Raji (cell line): Measurements from ENCODE around the gene HLA-DQB2.

Source experiments
- POLR2A ChIP-seq: IDR thresholded peaks from 2 replicates; pipeline ENCODE4 v1.6.1; 2011; ENCODE audit warnings: low read depth, low read length, control low read depth; ENCODE audit not compliant: insufficient read depth

The HLA-DQB2 gene

DNA sequence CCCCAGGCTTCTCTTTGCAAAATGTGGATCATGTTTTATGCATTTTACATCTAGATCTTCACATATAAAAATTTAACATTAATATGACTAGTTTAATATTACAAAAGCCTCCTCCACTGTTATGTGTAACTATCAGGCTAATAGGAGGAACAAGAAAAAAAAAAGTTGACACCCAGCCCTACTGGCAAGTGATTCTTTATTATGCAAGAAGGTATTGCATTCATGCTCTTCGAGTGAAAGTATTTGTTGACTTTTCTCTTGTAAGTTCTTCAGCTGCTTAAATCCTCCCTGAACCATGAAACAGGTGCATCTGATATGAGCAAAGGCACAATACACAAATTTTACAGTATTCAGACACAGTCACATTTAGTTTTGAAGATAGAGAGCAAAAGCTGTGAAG, 716 bp upstream of the HLA-DQB2 start:
- no peak for TF ChIP-seq POLR2A

DNA sequence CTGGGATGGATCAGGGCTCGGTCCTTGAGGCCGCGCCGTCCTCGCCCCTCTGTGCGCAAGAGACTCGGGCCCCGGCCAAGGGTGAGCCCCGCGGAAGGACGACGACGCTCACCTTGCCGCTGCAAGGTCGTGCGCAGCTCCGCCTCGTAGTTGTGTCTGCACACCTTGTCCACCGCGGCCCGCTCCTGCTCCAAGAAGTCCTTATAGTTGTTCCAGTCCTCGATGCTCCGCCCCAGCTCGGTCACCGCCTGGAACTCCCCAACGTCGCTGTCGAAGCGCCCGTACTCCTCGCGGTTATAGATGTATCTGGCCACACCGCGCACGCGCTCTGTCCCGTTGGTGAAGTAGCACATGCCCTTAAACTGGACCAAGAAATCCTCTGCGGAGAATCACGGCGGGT, 1.8 kb downstream of the HLA-DQB2 start:
- TF ChIP-seq POLR2A, result no peak

DNA sequence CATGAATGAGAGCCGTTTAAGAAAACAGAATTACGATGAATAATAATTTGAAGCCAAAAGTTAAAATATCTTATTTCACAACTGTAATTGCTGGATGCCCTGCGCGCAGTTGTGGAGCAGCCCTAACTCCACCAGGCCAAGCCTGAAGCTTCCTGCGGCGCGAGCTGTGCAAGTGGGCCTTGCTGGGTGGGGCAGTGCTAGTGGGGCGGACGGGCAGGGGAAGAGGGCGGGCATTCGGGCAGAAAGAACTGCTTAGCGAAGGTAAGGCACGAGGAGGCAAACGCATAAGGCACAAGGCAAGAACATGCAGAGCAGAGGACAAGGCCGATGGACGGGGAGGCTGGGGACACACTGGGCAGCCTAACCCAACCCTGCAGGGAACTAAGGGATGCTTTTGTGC, 2.3 kb downstream of the HLA-DQB2 start:
- no peak for TF ChIP-seq POLR2A

DNA sequence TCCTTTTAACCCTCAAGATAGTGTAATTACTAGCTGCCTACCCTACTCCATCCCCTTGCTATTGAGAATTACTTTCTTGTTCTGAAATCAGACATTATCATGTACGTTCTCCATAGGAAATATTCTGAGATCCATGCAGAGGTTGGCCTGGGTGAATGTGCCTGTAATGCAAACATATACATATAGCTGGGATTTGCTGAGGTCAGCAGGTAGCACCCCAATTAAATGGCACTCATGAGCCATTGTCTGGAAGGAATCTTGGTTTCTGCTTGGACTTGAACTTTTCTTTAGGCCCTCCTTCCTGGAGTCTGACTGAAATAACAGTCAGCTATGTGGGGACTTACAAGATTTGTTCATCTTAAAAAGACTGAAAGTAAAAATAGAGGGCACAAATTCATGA, 3.7 kb downstream of the HLA-DQB2 start:
- no peak for TF ChIP-seq POLR2A

- TF ChIP-seq POLR2A, result no peak
Observed at GRCh38 chr6:32752580-32752979, 10.8 kb downstream of the HLA-DQB2 start.

DNA sequence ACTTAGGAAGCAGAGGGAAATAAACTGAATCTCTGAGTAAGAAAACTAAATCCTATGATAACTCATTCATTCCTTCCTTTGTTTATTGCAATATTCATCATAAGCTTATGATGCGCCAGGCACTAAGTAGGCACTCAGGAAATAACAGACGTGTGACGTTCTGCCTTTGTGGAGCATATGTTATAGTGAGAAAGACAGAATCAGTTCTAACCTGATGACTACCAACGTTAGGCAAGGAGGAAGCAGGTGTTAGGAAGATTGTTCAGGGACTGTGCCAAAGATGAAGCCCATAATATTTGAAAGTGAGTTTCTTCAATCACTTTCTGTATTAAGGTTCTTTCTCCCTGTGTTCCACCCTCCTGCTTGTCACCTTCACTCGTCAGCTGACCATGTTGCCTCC, 18.6 kb downstream of the HLA-DQB2 start:
- TF ChIP-seq POLR2A, result no peak

DNA sequence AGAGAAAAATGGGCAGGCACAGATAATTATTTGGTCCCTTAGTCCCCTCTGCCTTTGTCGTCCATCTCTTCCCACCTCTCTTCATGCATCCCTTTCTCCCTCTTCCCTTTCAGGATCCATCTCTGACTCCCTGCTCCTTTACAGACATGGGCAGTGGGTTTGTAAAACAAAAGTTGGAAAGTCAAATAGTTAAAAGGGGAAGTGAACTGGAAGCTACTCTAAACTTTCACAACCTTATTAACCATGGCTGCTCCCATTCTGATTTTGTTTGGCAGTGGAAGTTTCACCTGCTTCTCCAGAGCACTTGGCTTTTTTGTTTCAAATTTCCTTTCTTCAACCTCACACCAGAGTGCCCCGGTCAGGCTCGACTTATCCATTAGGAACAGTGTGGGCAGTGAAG, 21.0 kb downstream of the HLA-DQB2 start:
- TF ChIP-seq POLR2A, result no peak

GRCh38 chr6:32741031-32741960, 22.0 kb downstream of the HLA-DQB2 start, which contains the start of gene HLA-DQA2:
TSS of gene HLA-DQA2 (plus strand) at chr6:32741391. CDS start at chr6:32741444, 53 bp downstream.
- TF ChIP-seq POLR2A, result no peak

DNA sequence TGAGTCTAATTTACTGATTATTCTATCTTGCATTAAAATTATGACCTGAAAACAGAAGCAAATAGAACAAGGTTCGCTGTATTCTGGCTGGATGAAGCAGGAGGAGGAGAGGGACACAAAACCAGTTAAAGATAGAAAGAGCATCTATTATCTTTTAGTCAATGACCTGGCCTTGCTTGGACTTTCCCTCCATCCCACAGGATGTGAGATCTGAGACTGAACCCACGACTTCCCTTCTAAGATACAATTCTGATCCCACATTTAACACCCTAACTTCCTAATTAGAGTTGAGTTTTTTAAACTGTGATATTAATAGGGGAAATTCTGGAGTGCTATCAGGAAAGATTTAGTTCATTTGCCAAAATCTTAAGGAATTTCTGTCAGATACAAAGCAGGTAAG, 25.2 kb downstream of the HLA-DQB2 start:
- TF ChIP-seq POLR2A, result no peak

GRCh38 chr6:32718879-32719278, 44.5 kb downstream of the HLA-DQB2 start:
- no peak for TF ChIP-seq POLR2A

DNA sequence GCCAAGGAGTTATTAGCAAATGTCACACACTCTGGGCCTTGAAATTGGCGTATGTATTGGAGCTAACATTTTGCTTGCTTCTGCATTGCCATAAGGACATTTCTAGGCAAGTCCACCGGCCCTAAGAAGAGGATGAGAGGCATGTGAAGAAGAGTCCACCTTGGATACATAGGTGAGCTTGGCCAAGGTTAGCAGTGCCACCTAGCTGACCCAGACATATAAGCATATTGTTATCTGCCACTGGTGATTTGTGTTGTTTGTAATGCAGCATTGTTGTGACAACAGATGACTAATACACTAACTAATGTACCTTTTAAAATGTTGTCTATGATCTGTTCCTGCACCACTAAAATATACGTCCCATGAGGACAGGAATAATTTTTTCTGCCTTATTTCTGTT, 46.9 kb downstream of the HLA-DQB2 start:
- TF ChIP-seq POLR2A, result no peak

DNA sequence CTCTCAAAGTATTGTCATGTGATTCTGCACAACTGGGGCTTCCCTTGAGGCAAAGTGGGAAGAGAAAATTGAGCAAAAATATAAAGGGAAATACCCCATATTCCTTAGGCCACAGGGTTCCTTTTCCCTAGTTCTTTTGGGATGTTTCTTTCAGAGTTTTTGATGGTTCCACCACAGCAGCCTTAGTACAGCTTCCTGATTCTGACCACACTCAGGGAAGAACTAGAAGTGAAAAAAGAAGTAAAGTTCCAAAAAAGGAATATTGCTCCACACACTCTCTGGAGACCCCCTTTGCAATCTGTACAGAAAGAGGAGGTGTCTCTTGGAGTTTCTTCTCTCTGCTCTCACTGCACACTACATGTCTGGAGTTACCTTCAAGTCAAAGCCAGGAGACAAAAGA, 50.1 kb downstream of the HLA-DQB2 start:
- no peak for TF ChIP-seq POLR2A

- TF ChIP-seq POLR2A, result no peak
Observed at GRCh38 chr6:32709625-32710024, 53.7 kb downstream of the HLA-DQB2 start.
